ENCODE measurements around the gene ZNF423. TPM values are rescaled to one million over a fixed set of nuclear protein-coding genes. Genes with fewer than 3 reads are reported as not detected.
A peak's percentile ranks its signal among the peaks of the same experiment; 100 is the strongest.

Gene ZNF423
- total RNA-seq, 4 donors from 2014 or later = 0.67 to 3.7 (median 2.2) TPM

DNA sequence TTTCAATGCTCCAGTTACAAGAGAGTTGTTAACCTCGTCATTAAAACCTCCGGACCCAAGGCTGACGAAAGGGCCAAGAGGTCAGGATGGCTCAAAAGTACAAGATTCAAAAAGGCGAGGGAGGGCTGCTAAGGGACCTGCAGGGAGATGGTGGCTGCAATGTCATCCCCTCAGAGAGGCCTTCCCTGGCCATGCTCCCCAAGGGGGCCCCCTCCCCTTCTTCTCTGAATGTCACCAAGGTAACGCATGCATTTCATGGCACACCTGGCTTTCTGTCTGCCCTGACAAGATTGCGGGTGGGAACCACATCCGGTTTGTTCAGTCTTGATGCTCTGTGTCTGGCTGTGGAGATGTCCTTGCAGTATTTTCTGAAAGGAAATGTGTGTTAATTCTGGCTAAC is 392.4 kb downstream of the ZNF423 start:
- H3K4me3 ChIP-seq (ENCODE audit: low read depth, poor library complexity, severe bottlenecking) = no peak overlapping the region
- TF ChIP-seq, protein P1, sequence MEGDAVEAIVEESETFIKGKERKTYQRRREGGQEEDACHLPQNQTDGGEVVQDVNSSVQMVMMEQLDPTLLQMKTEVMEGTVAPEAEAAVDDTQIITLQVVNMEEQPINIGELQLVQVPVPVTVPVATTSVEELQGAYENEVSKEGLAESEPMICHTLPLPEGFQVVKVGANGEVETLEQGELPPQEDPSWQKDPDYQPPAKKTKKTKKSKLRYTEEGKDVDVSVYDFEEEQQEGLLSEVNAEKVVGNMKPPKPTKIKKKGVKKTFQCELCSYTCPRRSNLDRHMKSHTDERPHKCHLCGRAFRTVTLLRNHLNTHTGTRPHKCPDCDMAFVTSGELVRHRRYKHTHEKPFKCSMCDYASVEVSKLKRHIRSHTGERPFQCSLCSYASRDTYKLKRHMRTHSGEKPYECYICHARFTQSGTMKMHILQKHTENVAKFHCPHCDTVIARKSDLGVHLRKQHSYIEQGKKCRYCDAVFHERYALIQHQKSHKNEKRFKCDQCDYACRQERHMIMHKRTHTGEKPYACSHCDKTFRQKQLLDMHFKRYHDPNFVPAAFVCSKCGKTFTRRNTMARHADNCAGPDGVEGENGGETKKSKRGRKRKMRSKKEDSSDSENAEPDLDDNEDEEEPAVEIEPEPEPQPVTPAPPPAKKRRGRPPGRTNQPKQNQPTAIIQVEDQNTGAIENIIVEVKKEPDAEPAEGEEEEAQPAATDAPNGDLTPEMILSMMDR (IDR thresholded peaks at IDR 0.05) = no peak
- WGBS, 2 donors = 56 to 64% methylated on average over 7 of the region's 7 CpGs
- intact Hi-C loops (cut with DNase I; ENCODE audit: low total_unique reads) = no loop called here
- peak in 1 of 2 donors; percentile 49 for DNase-seq (ENCODE audit: low spot score in 2 of 2)

DNA sequence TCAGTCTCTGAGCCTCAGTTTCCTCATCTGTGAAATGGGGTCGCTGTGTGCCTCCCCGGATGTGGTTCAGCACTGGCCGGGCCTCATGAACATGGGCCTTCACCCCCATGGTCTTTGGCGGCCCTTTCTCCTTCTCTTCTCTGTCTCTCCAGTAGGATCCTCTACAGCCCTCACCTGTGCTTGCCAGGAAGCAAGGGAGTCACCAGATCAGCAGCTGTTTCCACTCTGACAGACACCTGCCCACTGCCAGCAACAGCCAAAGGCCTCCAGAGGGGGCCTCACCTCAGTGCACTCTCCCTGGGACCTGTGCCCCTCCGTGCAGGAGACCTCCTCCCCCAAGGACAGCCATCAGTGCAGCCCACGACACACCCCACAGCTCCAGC is 392.9 kb downstream of the ZNF423 start:
- WGBS, 2 donors = 74 to 82% methylated on average over 6 of the region's 6 CpGs
- intact Hi-C loops (cut with DNase I; ENCODE audit: low total_unique reads) = no loop called here
- no peak for TF ChIP-seq POLR2A (IDR thresholded peaks at IDR 0.05)
- TF ChIP-seq, protein P1 (IDR thresholded peaks at IDR 0.05) = no peak
- peak in 1 of 2 donors; percentile 42 for DNase-seq (ENCODE audit: low spot score in 2 of 2)
- H3K4me3 ChIP-seq (ENCODE audit: low read depth, poor library complexity, severe bottlenecking) = no peak overlapping the region

DNA sequence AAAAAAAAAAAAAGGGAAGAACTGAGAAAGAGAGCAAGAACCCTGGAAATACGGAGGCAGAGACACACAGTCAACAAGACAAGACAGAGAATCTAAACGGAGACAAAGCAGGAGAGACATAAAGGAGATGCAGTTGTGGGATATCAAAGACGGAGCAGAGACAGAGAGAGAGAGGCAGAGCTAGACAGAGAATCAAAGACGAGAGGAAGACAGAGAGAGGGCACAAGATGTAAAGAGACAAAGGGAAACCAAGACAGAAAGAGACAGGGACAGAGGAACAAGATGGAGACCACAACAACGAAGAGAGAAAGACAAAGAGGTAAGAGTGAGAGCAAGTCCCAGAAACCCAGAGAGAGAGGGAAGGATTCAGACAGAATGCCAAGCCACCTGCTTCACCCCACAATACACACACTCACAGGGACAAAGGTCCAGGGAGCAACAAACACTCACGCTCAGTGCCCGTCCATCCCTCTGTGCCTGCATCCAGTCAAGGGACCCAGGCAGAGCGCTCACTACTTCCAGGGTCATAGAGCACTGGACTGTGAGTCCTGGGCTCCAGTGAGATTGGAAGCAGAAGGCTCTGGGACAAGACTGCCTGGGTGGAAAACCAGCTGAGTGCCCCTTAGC is 393.4 kb downstream of the ZNF423 start:
- WGBS, 2 donors = 86 to 90% methylated on average over 8 of the region's 8 CpGs
- no peak overlapping the region for H3K4me3 ChIP-seq (ENCODE audit: low read depth, poor library complexity, severe bottlenecking)
- peak in 1 of 2 donors; percentile 48 for DNase-seq (ENCODE audit: low spot score in 2 of 2)
- TF ChIP-seq POLR2A (IDR thresholded peaks at IDR 0.05) = no peak
- TF ChIP-seq, protein P1 (IDR thresholded peaks at IDR 0.05) = no peak
- intact Hi-C loops (cut with DNase I; ENCODE audit: low total_unique reads) = no loop called here

DNA sequence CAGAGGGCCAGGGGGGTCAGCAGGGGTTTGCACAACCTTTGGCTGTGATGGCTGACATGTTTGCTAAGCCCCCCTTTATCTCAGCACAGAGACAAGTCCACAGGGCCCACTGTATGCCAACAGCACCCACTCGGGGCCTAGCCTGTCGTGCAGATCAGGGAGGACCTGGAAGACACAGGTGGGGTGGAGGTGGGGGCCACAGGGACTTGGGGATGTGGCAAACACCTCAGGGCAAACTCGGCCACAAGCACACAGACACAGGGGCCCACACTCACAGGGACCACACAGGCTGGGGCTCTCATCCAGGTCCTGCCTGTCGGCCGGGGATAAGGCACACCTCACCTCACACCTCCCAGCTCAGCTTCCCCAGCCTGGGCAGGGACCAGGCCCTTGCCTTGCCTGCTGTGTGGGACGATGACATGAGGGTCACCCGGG is 394.4 kb downstream of the ZNF423 start:
- intact Hi-C loops (cut with DNase I; ENCODE audit: low total_unique reads) = no loop called here
- DNase-seq (ENCODE audit: low spot score in 2 of 2) = peak in 1 of 2 donors; percentile 83
- 86 to 87% methylated on average over 4 to 6 of the region's 7 CpGs for WGBS, 2 donors
- no peak overlapping the region for H3K4me3 ChIP-seq (ENCODE audit: low read depth, poor library complexity, severe bottlenecking)
- TF ChIP-seq, protein P1 (IDR thresholded peaks at IDR 0.05) = no peak
- TF ChIP-seq POLR2A (IDR thresholded peaks at IDR 0.05) = no peak

DNA sequence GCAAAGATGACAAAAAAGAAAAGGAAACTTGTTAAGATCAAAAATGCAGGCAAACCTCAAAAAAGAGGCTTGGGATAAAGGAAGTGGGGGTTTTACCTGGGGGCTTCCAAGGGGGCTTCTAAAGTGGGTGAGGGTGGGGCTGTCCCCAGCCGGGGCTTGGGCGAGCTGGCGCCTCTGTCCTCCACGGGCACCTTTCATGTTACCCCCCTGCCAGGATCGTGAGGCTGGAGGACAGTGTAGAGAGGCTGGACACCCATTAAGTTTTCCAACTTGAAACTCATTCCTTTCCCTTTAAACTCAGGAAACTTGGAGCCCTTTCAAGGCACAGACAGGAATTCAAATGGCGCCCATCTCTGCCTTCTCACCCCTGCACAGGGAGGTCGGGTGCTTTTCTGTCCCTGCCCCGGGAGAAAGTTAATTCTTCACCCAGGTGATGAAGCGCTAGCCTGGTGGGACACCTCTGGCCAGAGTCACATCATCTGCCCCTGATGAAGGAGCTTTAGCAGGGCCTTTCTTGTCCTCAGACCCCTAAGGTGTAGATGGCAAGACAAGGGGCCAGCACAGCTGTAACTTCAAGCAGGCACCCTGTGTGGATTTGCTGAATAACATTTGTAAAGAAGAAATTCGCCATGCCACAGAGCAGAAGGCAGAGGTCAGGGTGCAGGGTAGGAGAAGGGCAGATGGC is 395.0 kb downstream of the ZNF423 start:
- WGBS, 2 donors = 72 to 77% methylated on average over 10 of the region's 10 CpGs
- no peak overlapping the region for H3K4me3 ChIP-seq (ENCODE audit: low read depth, poor library complexity, severe bottlenecking)
- intact Hi-C loops (cut with DNase I; ENCODE audit: low total_unique reads) = no loop called here
- DNase-seq (ENCODE audit: low spot score in 2 of 2) = no peak
- TF ChIP-seq POLR2A (IDR thresholded peaks at IDR 0.05) = no peak
- TF ChIP-seq, protein P1 (IDR thresholded peaks at IDR 0.05) = no peak

Data from lower leg skin (tissue), 4 donors.